Central memory CD8-positive, alpha-beta T cell (primary cell): ENCODE results near the gene S1PR4.
A peak's percentile ranks its signal among the peaks of the same experiment; 100 is the strongest.

Experiments
- ATAC-seq: fragments of 150-1000 bp; cut with Tn5 transposase; replicated peaks from 2 replicates; pipeline ENCODE4 v1.10.0; 2022; ENCODE audit warnings: mild to moderate bottlenecking, moderate FRiP score, moderate number of reproducible peaks; ENCODE audit not compliant: poor library complexity, severe bottlenecking; ENCODE audit errors: extremely low read depth
- DNase-seq, 2 donors: peaks; one replicate each; pipeline ENCODE4 v3.0.0; 2021; ENCODE audit warnings: low spot score in 2 of 2
- H3K27ac Mint-ChIP-seq: one replicate; pipeline ENCODE4 v1.8.0; 2022; ENCODE audit warnings: low read depth, mild to moderate bottlenecking, moderate library complexity, mixed read lengths
- H3K27me3 Mint-ChIP-seq: one replicate; pipeline ENCODE4 v1.8.0; 2022; ENCODE audit warnings: mixed read lengths
- H3K36me3 Mint-ChIP-seq: one replicate; pipeline ENCODE4 v1.8.0; 2022; ENCODE audit warnings: mild to moderate bottlenecking, moderate library complexity, mixed read lengths; ENCODE audit not compliant: insufficient read depth
- H3K4me1 Mint-ChIP-seq: one replicate; pipeline ENCODE4 v1.8.0; 2022; ENCODE audit warnings: mixed read lengths
- H3K4me3 Mint-ChIP-seq: one replicate; pipeline ENCODE4 v1.8.0; 2022; ENCODE audit warnings: mild to moderate bottlenecking, moderate library complexity, mixed read lengths
- H3K9me3 Mint-ChIP-seq: one replicate; pipeline ENCODE4 v1.8.0; 2022; ENCODE audit warnings: mixed read lengths

Gene S1PR4

GRCh38 chr19:3175781-3176714 lies 2.5 kb upstream of the S1PR4 start:
- Mint-ChIP-seq H3K27me3 (no peaks in the 10 kb centered on the region), H3K27ac (peak overlapping the region; percentile 98), H3K9me3 (no peaks in the 10 kb centered on the region), H3K4me1 (peaks cover 26% of the 10 kb centered on the region), H3K4me3 (peak overlapping the region; percentile 86), H3K36me3 (peaks cover 27% of the 10 kb centered on the region)
- DNase-seq (peak in 1 of 2 donors; percentile 50), ATAC-seq (no peak)

DNA sequence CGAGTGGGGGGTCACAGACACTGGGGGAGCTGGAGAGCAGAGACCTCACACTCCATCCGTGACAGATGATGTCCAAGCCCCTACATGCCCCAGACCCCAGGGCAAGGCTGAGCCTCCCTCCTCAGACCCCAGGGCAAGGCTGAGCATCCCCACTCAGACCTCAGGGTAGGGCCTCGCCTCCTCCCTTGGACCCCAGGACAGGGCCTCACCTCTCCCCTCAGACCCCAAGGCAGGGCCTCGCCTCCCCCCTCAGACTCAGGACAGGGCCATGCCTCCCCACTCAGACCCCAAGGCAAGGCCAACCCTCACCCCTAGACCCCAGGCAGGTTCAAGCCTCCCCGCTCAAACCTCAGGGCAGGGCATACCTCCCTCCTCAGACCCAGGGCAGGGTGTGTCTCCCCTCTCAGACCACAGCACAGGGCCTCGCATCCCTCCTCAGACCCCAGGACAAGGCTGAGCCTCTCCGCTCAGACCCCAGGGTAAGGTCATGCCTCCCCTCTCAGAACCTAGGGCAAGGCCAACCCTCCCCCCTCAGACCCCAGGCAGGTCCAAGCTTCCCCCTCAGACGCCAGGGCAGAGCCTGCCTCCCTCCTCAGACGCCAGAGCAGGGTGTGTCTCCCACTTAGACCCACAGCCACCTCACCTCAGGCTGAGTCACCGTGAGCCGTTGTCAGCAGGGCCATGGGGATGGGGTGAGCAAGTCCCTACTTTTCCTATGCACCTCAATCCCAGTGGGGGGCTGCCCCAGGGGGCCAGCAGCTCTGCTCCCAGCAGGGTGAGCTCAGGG lies 1.7 kb upstream of the S1PR4 start:
- peaks cover 26% of the 10 kb centered on the region for H3K4me1 Mint-ChIP-seq
- DNase-seq (peak; percentile 46 to 67), ATAC-seq (peak; percentile 73)
- H3K4me3 Mint-ChIP-seq: peak overlapping the region; percentile 86
- H3K36me3 Mint-ChIP-seq: peaks cover 34% of the 10 kb centered on the region
- no peaks in the 10 kb centered on the region for H3K27me3 Mint-ChIP-seq
- H3K27ac Mint-ChIP-seq: peak overlapping the region; percentile 98
- H3K9me3 Mint-ChIP-seq: no peaks in the 10 kb centered on the region

- no peaks in the 10 kb centered on the region for H3K27me3 Mint-ChIP-seq
- H3K4me1 Mint-ChIP-seq: peaks cover 37% of the 10 kb centered on the region
- H3K4me3 Mint-ChIP-seq: peak overlapping the region; percentile 94
- peak overlapping the region; percentile 85 for H3K27ac Mint-ChIP-seq
- ATAC-seq (peak; percentile 8), DNase-seq (no peak)
- no peaks in the 10 kb centered on the region for H3K9me3 Mint-ChIP-seq
- peaks cover 47% of the 10 kb centered on the region for H3K36me3 Mint-ChIP-seq
Measured at GRCh38 chr19:3178973-3179738, 587 bp downstream of the S1PR4 start.

- DNase-seq (no peak), ATAC-seq (no peak)
- H3K27ac Mint-ChIP-seq: peak overlapping the region; percentile 85
- peak overlapping the region; percentile 94 for H3K4me3 Mint-ChIP-seq
- H3K4me1 Mint-ChIP-seq: peaks cover 43% of the 10 kb centered on the region
- no peaks in the 10 kb centered on the region for H3K9me3 Mint-ChIP-seq
- H3K36me3 Mint-ChIP-seq: peaks cover 54% of the 10 kb centered on the region
- no peaks in the 10 kb centered on the region for H3K27me3 Mint-ChIP-seq
Measured at GRCh38 chr19:3179739-3180293, 1.2 kb downstream of the S1PR4 start.

DNA sequence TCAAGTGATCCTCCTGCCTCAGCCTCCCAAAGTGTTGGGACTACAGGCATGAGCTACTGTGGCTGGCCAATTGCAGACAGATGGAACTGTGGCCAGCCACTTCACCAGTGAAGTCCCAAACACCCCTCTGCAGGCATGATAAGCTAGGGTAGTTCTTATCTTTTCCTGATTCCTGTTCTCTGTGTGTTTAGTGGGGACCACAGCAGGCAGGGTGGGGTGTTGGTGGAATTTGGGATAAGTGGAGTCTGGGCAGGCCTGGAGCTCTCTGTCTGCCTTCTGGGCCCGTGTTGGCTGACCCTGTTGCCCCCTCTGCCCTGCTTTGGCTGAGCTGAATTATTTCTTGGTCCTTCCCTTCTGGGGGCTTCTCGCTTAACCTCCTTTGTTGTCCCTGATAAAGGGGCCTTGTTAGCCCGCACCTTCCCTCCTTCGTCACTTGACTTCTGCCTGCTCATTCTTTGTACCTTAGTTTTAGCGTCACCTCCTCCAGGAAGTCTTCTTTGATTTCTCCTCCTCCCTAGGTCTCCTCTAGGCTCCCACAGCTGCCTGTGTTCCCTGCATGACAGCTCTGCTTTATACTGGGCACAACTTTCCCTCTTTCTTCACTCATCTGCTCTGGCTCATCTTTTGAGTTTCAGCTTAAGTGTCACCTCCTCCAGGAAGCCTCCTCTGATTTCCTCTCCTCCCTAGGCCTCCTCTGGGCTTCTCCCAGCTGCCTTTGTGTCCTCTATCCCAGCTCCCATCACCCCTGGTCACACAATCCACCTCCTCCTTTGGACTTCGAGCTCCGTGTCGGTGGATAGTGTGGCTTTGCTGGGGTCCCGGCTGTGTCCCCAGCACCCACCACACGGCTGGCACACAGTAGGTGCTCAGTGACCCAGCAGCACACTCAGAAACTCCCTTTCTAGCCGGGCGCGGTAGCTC lies 5.4 kb downstream of the S1PR4 start:
- peaks cover 56% of the 10 kb centered on the region for H3K36me3 Mint-ChIP-seq
- no peak for ATAC-seq
- H3K4me1 Mint-ChIP-seq: peaks cover 60% of the 10 kb centered on the region
- peak overlapping the region; percentile 88 for H3K27ac Mint-ChIP-seq
- H3K27me3 Mint-ChIP-seq: no peaks in the 10 kb centered on the region
- no peaks in the 10 kb centered on the region for H3K9me3 Mint-ChIP-seq
- no peak for DNase-seq
- H3K4me3 Mint-ChIP-seq: peak overlapping the region; percentile 94

GRCh38 chr19:3184847-3185460 lies 6.4 kb downstream of the S1PR4 start:
- Mint-ChIP-seq H3K27ac (peak overlapping the region; percentile 88), H3K4me3 (peak overlapping the region; percentile 94), H3K9me3 (no peaks in the 10 kb centered on the region), H3K4me1 (peaks cover 62% of the 10 kb centered on the region), H3K27me3 (no peaks in the 10 kb centered on the region), H3K36me3 (peaks cover 50% of the 10 kb centered on the region)
- peak in 1 of 2 donors; percentile 61 for DNase-seq
- ATAC-seq: peak; percentile 55

- Mint-ChIP-seq H3K4me1 (peaks cover 56% of the 10 kb centered on the region), H3K4me3 (peak within 1 kb of the TSS; percentile 94), H3K36me3 (peaks cover 44% of the 10 kb centered on the region), H3K27me3 (no peaks in the 10 kb centered on the region), H3K27ac (peak within 1 kb of the TSS; percentile 84), H3K9me3 (no peaks in the 10 kb centered on the region)
- ATAC-seq (peak; percentile 86), DNase-seq (peak; percentile 92 to 94)
Measured at GRCh38 chr19:3185461-3186159, 7.0 kb downstream of the S1PR4 start, which contains the start of gene NCLN. Gene NCLN, plus strand, starts transcription at chr19:3185930. Its CDS starts 101 bp downstream, at chr19:3186031.

GRCh38 chr19:3186160-3186688 lies 7.7 kb downstream of the S1PR4 start:
- H3K27me3 Mint-ChIP-seq: no peaks in the 10 kb centered on the region
- no peak for ATAC-seq
- H3K36me3 Mint-ChIP-seq: peaks cover 37% of the 10 kb centered on the region
- peaks cover 58% of the 10 kb centered on the region for H3K4me1 Mint-ChIP-seq
- H3K27ac Mint-ChIP-seq: peak overlapping the region; percentile 84
- H3K4me3 Mint-ChIP-seq: peak overlapping the region; percentile 94
- DNase-seq: no peak
- no peaks in the 10 kb centered on the region for H3K9me3 Mint-ChIP-seq

DNA sequence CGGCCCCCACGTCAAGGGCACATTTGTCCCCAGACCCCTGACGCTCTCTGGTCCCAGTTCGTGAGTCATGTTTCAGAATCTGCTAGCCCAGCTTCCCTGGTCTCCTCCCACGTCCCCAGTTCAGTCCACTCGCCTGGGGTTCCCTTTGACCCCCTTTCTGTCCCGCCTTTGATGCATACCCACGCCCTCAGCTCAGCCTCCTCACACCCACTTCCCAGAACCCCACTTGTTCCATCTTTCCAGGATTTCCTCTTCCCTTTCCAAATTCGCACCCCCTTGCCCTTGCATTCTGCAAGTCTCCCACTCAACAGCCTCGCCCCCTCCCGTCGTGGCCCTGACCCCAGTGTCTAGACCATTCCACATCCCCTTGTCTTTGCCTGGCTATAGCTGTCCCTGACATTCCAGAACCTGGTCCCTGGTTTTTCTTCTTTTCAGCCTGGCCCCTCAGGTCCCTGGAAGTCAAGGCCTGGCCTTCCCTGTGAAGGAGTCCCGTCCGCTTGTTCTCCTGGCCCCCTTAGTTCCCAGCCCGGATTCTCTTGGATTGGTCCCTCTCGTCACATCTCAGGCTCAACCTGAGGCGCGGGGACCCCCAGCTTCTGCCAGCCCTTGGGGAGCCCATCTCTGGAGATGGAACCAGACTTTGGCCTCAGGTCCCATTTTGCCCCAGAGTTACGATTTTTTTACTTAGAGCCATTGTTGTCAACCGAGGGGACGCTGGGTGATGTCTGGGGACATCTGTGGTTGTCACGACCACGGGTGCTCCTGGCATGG lies 8.5 kb downstream of the S1PR4 start:
- ATAC-seq (no peak), DNase-seq (no peak)
- Mint-ChIP-seq H3K4me1 (peaks cover 58% of the 10 kb centered on the region), H3K27me3 (no peaks in the 10 kb centered on the region), H3K27ac (peak overlapping the region; percentile 84), H3K4me3 (peak overlapping the region; percentile 94), H3K9me3 (no peaks in the 10 kb centered on the region), H3K36me3 (peaks cover 31% of the 10 kb centered on the region)
